OCI-LY1 (cell line): ENCODE data around the gene NAA30.
A peak's percentile ranks its signal among the peaks of the same experiment; 100 is the strongest.

Source experiments
- H2AFZ ChIP-seq: fragments of 200-600 bp; sonication (generic), shearing (Covaris generic); 2 replicates; pipeline ENCODE4 v1.6.0; 2014; ENCODE audit warnings: antibody characterized with exemption, mild to moderate bottlenecking, low read length
- H3F3A ChIP-seq: fragments of 200-600 bp; sonication (generic), shearing (Covaris generic); 2 replicates; pipeline ENCODE4 v1.6.0; 2014; ENCODE audit warnings: mild to moderate bottlenecking, antibody characterized with exemption, low read length, moderate library complexity; ENCODE audit not compliant: insufficient read depth
- H3K27ac ChIP-seq: fragments of 200-600 bp; sonication (generic); 2 replicates; pipeline ENCODE4 v1.5.1; 2014; ENCODE audit warnings: low read length, mixed run types, mild to moderate bottlenecking, low read depth; ENCODE audit not compliant: poor library complexity, severe bottlenecking
- H3K27me3 ChIP-seq: fragments of 200-600 bp; sonication (generic); 2 replicates; pipeline ENCODE4 v1.6.0; 2014; ENCODE audit warnings: antibody characterized with exemption, mild to moderate bottlenecking, low read length, moderate library complexity; ENCODE audit not compliant: insufficient read depth
- H3K36me3 ChIP-seq: fragments of 200-600 bp; sonication (generic); 2 replicates; pipeline ENCODE4 v1.6.1; 2014; ENCODE audit warnings: mild to moderate bottlenecking, antibody characterized with exemption, low read length, moderate library complexity, mixed read lengths; ENCODE audit not compliant: insufficient read depth
- H3K4me1 ChIP-seq: fragments of 200-600 bp; sonication (generic); 2 replicates; pipeline ENCODE4 v1.5.1; 2014; ENCODE audit warnings: mild to moderate bottlenecking, low read length, moderate library complexity; ENCODE audit not compliant: insufficient read depth, severe bottlenecking
- H3K4me2 ChIP-seq: fragments of 200-600 bp; sonication (generic), shearing (Covaris generic); 2 replicates; pipeline ENCODE4 v1.6.1; 2014; ENCODE audit warnings: low read length
- H3K4me3 ChIP-seq: fragments of 200-600 bp; sonication (generic); 2 replicates; pipeline ENCODE4 v1.5.1; 2014; ENCODE audit warnings: low read length, low read depth, mild to moderate bottlenecking, mixed read lengths; ENCODE audit not compliant: poor library complexity, severe bottlenecking
- H3K79me2 ChIP-seq: fragments of 200-600 bp; shearing (Covaris generic); 2 replicates; pipeline ENCODE4 v1.6.1; 2016; ENCODE audit warnings: mixed run types, low read length, mixed read lengths; ENCODE audit not compliant: insufficient read depth
- H3K9ac ChIP-seq: fragments of 200-600 bp; sonication (generic), shearing (Covaris generic); 2 replicates; pipeline ENCODE4 v1.6.1; 2014; ENCODE audit warnings: mild to moderate bottlenecking, low read length, mixed read lengths
- H3K9me2 ChIP-seq: fragments of 200-600 bp; sonication (generic), shearing (Covaris generic); 2 replicates; pipeline ENCODE4 v1.6.1; 2014; ENCODE audit warnings: low read depth, mild to moderate bottlenecking, low read length, mixed read lengths
- H3K9me3 ChIP-seq: fragments of 200-600 bp; shearing (Covaris generic); 2 replicates; pipeline ENCODE4 v1.6.1; 2014; ENCODE audit warnings: low read length, mixed read lengths
- H4K20me1 ChIP-seq: fragments of 200-600 bp; sonication (generic), shearing (Covaris generic); 2 replicates; pipeline ENCODE4 v1.6.0; 2016; ENCODE audit warnings: mild to moderate bottlenecking, low read length; ENCODE audit not compliant: insufficient read depth
- CTCF ChIP-seq: fragments of 200-600 bp; sonication (generic), shearing (Covaris generic); IDR thresholded peaks from 2 replicates; pipeline ENCODE4 v1.5.1; 2017; ENCODE audit warnings: mild to moderate bottlenecking, antibody characterized with exemption, low read length, moderate library complexity, mixed read lengths
- EZH2 ChIP-seq: fragments of 200-600 bp; sonication (generic), shearing (Covaris generic); IDR thresholded peaks from 2 replicates; pipeline ENCODE4 v1.8.0; 2017; ENCODE audit warnings: borderline replicate concordance, mixed run types, mild to moderate bottlenecking, antibody characterized with exemption, low read length, moderate library complexity, mixed read lengths

Gene NAA30

GRCh38 chr14:57462551-57462950, 72.2 kb downstream of the NAA30 start:
- no peak overlapping the region for H3K4me2 ChIP-seq
- H3K9me3 ChIP-seq, result no peaks in the 10 kb centered on the region
- no peak for TF ChIP-seq EZH2
- no peak for TF ChIP-seq CTCF
- no peaks in the 10 kb centered on the region for H3K36me3 ChIP-seq
- H3K9ac ChIP-seq, result no peak overlapping the region
- no peak overlapping the region for H2AFZ ChIP-seq
- peaks cover 10% of the 10 kb centered on the region for H3K4me1 ChIP-seq
- no peak overlapping the region for H3K4me3 ChIP-seq
- H3F3A ChIP-seq, result no peaks in the 10 kb centered on the region
- H3K9me2 ChIP-seq, result no peaks in the 10 kb centered on the region
- H3K27ac ChIP-seq, result no peak overlapping the region
- H3K27me3 ChIP-seq, result no peaks in the 10 kb centered on the region
- H3K79me2 ChIP-seq, result no peaks in the 10 kb centered on the region
- H4K20me1 ChIP-seq, result no peaks in the 10 kb centered on the region

GRCh38 chr14:57464008-57464730, 73.8 kb downstream of the NAA30 start:
- no peak overlapping the region for H3K27ac ChIP-seq
- peaks cover 10% of the 10 kb centered on the region for H3K4me1 ChIP-seq
- no peak overlapping the region for H2AFZ ChIP-seq
- H3K4me2 ChIP-seq, result 0 out of 2 replicates have a peak overlapping the region, but pooled peaks have one; percentile 24
- no peaks in the 10 kb centered on the region for H3K9me3 ChIP-seq
- TF ChIP-seq CTCF (no peak), EZH2 (no peak)
- no peaks in the 10 kb centered on the region for H3K27me3 ChIP-seq
- no peak overlapping the region for H3K4me3 ChIP-seq
- H3K36me3 ChIP-seq, result no peaks in the 10 kb centered on the region
- H3F3A ChIP-seq, result no peaks in the 10 kb centered on the region
- H3K9ac ChIP-seq, result no peak overlapping the region
- no peaks in the 10 kb centered on the region for H3K79me2 ChIP-seq
- H4K20me1 ChIP-seq, result no peaks in the 10 kb centered on the region
- no peaks in the 10 kb centered on the region for H3K9me2 ChIP-seq
